Measurements from ENCODE around the gene ITSN2.

Gene ITSN2

GRCh38 chr2:24337890-24338289 is 22.4 kb downstream of the ITSN2 start:
- in situ Hi-C loops (cut with HindIII; ENCODE audit: low pct_unique_long_range_greater_than_20kb, low sequenced_read_pairs): no loop called here
- DNase-seq (ENCODE audit: low read depth in 1 of 2, low spot score in 1 of 2): no peak
- TF ChIP-seq JUND (IDR thresholded peaks at IDR 0.05; ENCODE audit: low read depth): no peak

GRCh38 chr2:24336811-24337210 is 23.5 kb downstream of the ITSN2 start:
- in situ Hi-C loops (cut with HindIII; ENCODE audit: low pct_unique_long_range_greater_than_20kb, low sequenced_read_pairs): no loop called here
- DNase-seq (ENCODE audit: low read depth in 1 of 2, low spot score in 1 of 2): no peak
- no peak for TF ChIP-seq JUND (IDR thresholded peaks at IDR 0.05; ENCODE audit: low read depth)

GRCh38 chr2:24334245-24334633 is 26.1 kb downstream of the ITSN2 start:
- in situ Hi-C loops (cut with HindIII; ENCODE audit: low pct_unique_long_range_greater_than_20kb, low sequenced_read_pairs): no loop called here
- TF ChIP-seq JUND (IDR thresholded peaks at IDR 0.05; ENCODE audit: low read depth): no peak
- DNase-seq (ENCODE audit: low read depth in 1 of 2, low spot score in 1 of 2): peak in 1 of 2 experiments; percentile 75

GRCh38 chr2:24332791-24333540 is 27.4 kb downstream of the ITSN2 start:
- TF ChIP-seq JUND (IDR thresholded peaks at IDR 0.05; ENCODE audit: low read depth): no peak
- no peak for DNase-seq (ENCODE audit: low read depth in 1 of 2, low spot score in 1 of 2)
- in situ Hi-C loops (cut with HindIII; ENCODE audit: low pct_unique_long_range_greater_than_20kb, low sequenced_read_pairs): no loop called here

- DNase-seq (ENCODE audit: low read depth in 1 of 2, low spot score in 1 of 2): no peak
- in situ Hi-C loops (cut with HindIII; ENCODE audit: low pct_unique_long_range_greater_than_20kb, low sequenced_read_pairs): no loop called here
- no peak for TF ChIP-seq JUND (IDR thresholded peaks at IDR 0.05; ENCODE audit: low read depth)
These were observed 30.2 kb downstream of the ITSN2 start for GRCh38 chr2:24330161-24330560.

- in situ Hi-C loops (cut with HindIII; ENCODE audit: low pct_unique_long_range_greater_than_20kb, low sequenced_read_pairs): no loop called here
- DNase-seq (ENCODE audit: low read depth in 1 of 2, low spot score in 1 of 2): no peak
- no peak for TF ChIP-seq JUND (IDR thresholded peaks at IDR 0.05; ENCODE audit: low read depth)
These were observed 30.6 kb downstream of the ITSN2 start for GRCh38 chr2:24329700-24330099.

- no peak for DNase-seq (ENCODE audit: low read depth in 1 of 2, low spot score in 1 of 2)
- no peak for TF ChIP-seq JUND (IDR thresholded peaks at IDR 0.05; ENCODE audit: low read depth)
- in situ Hi-C loops (cut with HindIII; ENCODE audit: low pct_unique_long_range_greater_than_20kb, low sequenced_read_pairs): no loop called here
These were observed 32.3 kb downstream of the ITSN2 start for GRCh38 chr2:24328010-24328409.

- no peak for TF ChIP-seq JUND (IDR thresholded peaks at IDR 0.05; ENCODE audit: low read depth)
- in situ Hi-C loops (cut with HindIII; ENCODE audit: low pct_unique_long_range_greater_than_20kb, low sequenced_read_pairs): no loop called here
- peak in 1 of 2 experiments; percentile 49 for DNase-seq (ENCODE audit: low read depth in 1 of 2, low spot score in 1 of 2)
These were observed 42.8 kb downstream of the ITSN2 start for GRCh38 chr2:24317491-24317920.

GRCh38 chr2:24315669-24316068 is 44.7 kb downstream of the ITSN2 start:
- TF ChIP-seq JUND (IDR thresholded peaks at IDR 0.05; ENCODE audit: low read depth): no peak
- in situ Hi-C loops (cut with HindIII; ENCODE audit: low pct_unique_long_range_greater_than_20kb, low sequenced_read_pairs): no loop called here
- no peak for DNase-seq (ENCODE audit: low read depth in 1 of 2, low spot score in 1 of 2)

- no peak for TF ChIP-seq JUND (IDR thresholded peaks at IDR 0.05; ENCODE audit: low read depth)
- in situ Hi-C loops (cut with HindIII; ENCODE audit: low pct_unique_long_range_greater_than_20kb, low sequenced_read_pairs): no loop called here
- DNase-seq (ENCODE audit: low read depth in 1 of 2, low spot score in 1 of 2): no peak
These were observed 46.3 kb downstream of the ITSN2 start for GRCh38 chr2:24313744-24314632.

GRCh38 chr2:24307961-24308360 is 52.4 kb downstream of the ITSN2 start:
- in situ Hi-C loops (cut with HindIII; ENCODE audit: low pct_unique_long_range_greater_than_20kb, low sequenced_read_pairs): no loop called here
- no peak for TF ChIP-seq JUND (IDR thresholded peaks at IDR 0.05; ENCODE audit: low read depth)
- DNase-seq (ENCODE audit: low read depth in 1 of 2, low spot score in 1 of 2): no peak

GRCh38 chr2:24304631-24305030 is 55.7 kb downstream of the ITSN2 start:
- no peak for TF ChIP-seq JUND (IDR thresholded peaks at IDR 0.05; ENCODE audit: low read depth)
- DNase-seq (ENCODE audit: low read depth in 1 of 2, low spot score in 1 of 2): no peak
- in situ Hi-C loops (cut with HindIII; ENCODE audit: low pct_unique_long_range_greater_than_20kb, low sequenced_read_pairs): no loop called here

GRCh38 chr2:24304098-24304497 is 56.2 kb downstream of the ITSN2 start:
- in situ Hi-C loops (cut with HindIII; ENCODE audit: low pct_unique_long_range_greater_than_20kb, low sequenced_read_pairs): no loop called here
- DNase-seq (ENCODE audit: low read depth in 1 of 2, low spot score in 1 of 2): peak; percentile 10 to 47
- no peak for TF ChIP-seq JUND (IDR thresholded peaks at IDR 0.05; ENCODE audit: low read depth)
